PFSK-1 (cell line): ENCODE results near the gene LUZP2.

Source experiments
- FOXP2 ChIP-seq: optimal IDR thresholded peaks from 2 replicates; pipeline ENCODE3; 2011; ENCODE audit warnings: borderline replicate concordance, control low read depth, inconsistent platforms; ENCODE audit not compliant: insufficient read depth; ENCODE audit errors: extremely low read length, extremely low read depth
- POLR2AphosphoS5 ChIP-seq: IDR thresholded peaks from 2 replicates; pipeline ENCODE4 v1.6.1; 2012; ENCODE audit warnings: low read depth, mild to moderate bottlenecking, control low read depth, low read length, moderate library complexity
- REST ChIP-seq, 2 experiments: IDR thresholded peaks; 2 replicates each; pipeline versions ENCODE4 v1.6.1 to v1.8.0; 2011 to 2012; ENCODE audit warnings: low read depth in 2 of 2, low read length in 2 of 2, control low read depth in 1 of 2, inconsistent platforms in 1 of 2, mild to moderate bottlenecking in 1 of 2, moderate library complexity in 1 of 2; ENCODE audit not compliant: insufficient read depth in 1 of 2
- SIN3A ChIP-seq: IDR thresholded peaks from 2 replicates; pipeline ENCODE4 v1.6.1; 2012; ENCODE audit warnings: mild to moderate bottlenecking, low read length, moderate library complexity, borderline replicate concordance; ENCODE audit not compliant: insufficient read depth
- TAF1 ChIP-seq: IDR thresholded peaks from 2 replicates; pipeline ENCODE4 v1.6.1; 2012; ENCODE audit warnings: low read length, control low read depth, borderline replicate concordance; ENCODE audit not compliant: insufficient read depth

Gene LUZP2

GRCh38 chr11:24747275-24748251, 250.7 kb downstream of the LUZP2 start:
- no peak for TF ChIP-seq TAF1
- no peak for TF ChIP-seq SIN3A
- TF ChIP-seq REST (IDR thresholded peaks at IDR 0.05; ENCODE audit: insufficient read depth in 1 of 2, low read depth in 2 of 2, low read length in 2 of 2), result no peak
- no peak for TF ChIP-seq POLR2AphosphoS5
- TF ChIP-seq FOXP2, result no peak

- TF ChIP-seq FOXP2 (no peak), SIN3A (no peak), TAF1 (no peak), POLR2AphosphoS5 (no peak), REST (IDR thresholded peaks at IDR 0.05; ENCODE audit: insufficient read depth in 1 of 2, low read depth in 2 of 2, low read length in 2 of 2) (no peak)
These were observed 251.4 kb downstream of the LUZP2 start for GRCh38 chr11:24748261-24748660.

- TF ChIP-seq SIN3A, result no peak
- no peak for TF ChIP-seq FOXP2
- no peak for TF ChIP-seq POLR2AphosphoS5
- TF ChIP-seq TAF1, result no peak
- no peak for TF ChIP-seq REST (IDR thresholded peaks at IDR 0.05; ENCODE audit: insufficient read depth in 1 of 2, low read depth in 2 of 2, low read length in 2 of 2)
These were observed 257.6 kb downstream of the LUZP2 start for GRCh38 chr11:24754406-24754805.

- TF ChIP-seq POLR2AphosphoS5, result no peak
- TF ChIP-seq SIN3A, result no peak
- TF ChIP-seq FOXP2, result no peak
These were observed 258.5 kb downstream of the LUZP2 start for GRCh38 chr11:24755260-24755839.

- TF ChIP-seq SIN3A (no peak), POLR2AphosphoS5 (no peak), TAF1 (no peak), FOXP2 (no peak), REST (IDR thresholded peaks at IDR 0.05; ENCODE audit: insufficient read depth in 1 of 2, low read depth in 2 of 2, low read length in 2 of 2) (no peak)
These were observed 262.9 kb downstream of the LUZP2 start for GRCh38 chr11:24759742-24760141.
